SK-MEL-5 (cell line): ENCODE results near the gene FLYWCH1. TPM values are rescaled to one million over a fixed set of nuclear protein-coding genes. Genes with fewer than 3 reads are reported as not detected.

ENCODE experiments used
- DNase-seq: peaks from one replicate; pipeline ENCODE4 v3.0.0-alpha.2; 2016; ENCODE audit warnings: low read depth, low spot score
- in situ Hi-C: cut with HindIII; loops from 2 replicates; pipeline ENCODE4 v1.10.0; 2016; ENCODE audit warnings: low sequenced_read_pairs, high pct_unique_total_duplicates, low pct_unique_long_range_greater_than_20kb
- small RNA-seq, 2 experiments: library from RNA; depleted of rRNA; stranded (forward); fragments of <200 nt; gene quantifications; one replicate each; pipeline ENCODE3, GENCODE V24; 2014
- total RNA-seq: library from RNA; depleted of rRNA; stranded (reverse); fragments of >200 nt; shearing (Covaris generic); gene quantifications from 2 replicates; pipeline ENCODE4 v1.2.3, GENCODE V29; 2014; rRNA removed

FLYWCH1 gene
- total RNA-seq, 1 experiment from 2014 or later: 25.8 TPM

DNA sequence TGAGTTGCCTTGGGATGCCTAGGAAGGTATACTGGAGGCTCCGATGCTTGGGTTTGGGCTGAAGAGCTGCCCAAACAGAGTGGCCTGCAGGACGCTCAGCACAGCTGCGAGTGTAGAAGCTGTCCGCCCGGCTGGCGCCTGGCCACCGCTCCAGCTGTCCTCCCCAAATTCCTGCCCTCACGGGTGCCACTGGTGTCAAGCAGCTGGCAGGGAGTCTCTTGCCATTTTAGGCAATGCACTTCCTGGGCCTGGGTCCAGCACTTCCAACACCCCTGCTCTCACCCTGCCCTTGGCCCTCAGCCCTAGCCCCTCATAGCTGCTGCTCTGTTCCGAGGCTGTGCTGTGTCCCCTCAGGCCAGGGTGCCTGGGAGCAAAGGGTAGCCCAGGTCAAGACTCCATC lies 73.7 kb downstream of the FLYWCH1 start:
- in situ Hi-C loops: no loop called here
- DNase-seq: no peak

- DNase-seq: no peak
- in situ Hi-C loops: no loop called here
These were observed 74.2 kb downstream of the FLYWCH1 start for GRCh38 chr16:2985893-2986355.

DNA sequence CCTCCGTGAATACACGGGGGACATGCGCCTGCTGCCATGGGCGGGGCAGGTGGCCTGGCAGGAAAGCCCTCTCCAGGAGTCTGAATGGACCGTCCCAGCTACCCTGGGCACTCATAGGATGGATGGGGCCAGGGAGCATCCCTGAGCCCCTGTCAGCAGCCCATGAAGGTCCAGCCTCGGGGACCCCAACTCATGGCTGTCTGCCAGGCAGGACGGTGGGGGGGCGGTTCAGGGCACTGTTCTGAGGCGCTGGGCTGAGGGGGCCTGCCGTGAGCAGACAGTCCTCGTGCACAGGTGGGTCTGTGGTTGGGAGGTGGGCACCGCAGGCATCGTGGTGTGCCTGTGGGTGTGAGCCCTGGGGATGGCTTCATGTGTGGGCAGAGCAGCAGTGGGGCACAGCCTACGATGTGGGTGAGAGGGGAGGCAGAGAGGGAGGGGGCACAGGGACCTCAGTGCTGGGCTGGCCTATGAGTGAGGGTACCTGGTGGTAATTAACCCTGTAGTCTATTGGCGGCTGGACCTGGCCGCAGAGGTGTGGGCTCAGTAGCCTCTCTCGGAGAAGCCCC lies 75.0 kb downstream of the FLYWCH1 start:
- in situ Hi-C loops: no loop called here
- no peak for DNase-seq

DNA sequence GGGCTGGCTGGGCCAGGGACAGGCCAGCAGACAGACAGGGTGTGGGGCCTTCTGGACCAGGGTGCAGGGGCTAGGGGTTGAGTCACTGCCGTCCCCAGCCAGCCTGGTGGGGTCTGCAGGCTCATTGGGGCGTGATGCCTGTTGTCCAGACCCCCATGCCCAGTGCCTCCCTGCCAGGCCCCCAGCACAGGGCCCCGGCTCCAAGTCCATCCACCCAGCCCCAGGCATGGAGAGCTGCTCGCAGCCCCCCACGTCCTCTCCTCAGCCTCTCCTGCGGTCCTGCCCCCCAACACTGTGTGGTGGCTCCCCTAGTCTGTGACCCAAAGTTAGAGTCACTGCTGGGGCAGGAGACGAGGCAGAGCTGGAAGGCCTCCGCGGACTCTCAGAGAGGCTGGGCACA lies 75.6 kb downstream of the FLYWCH1 start:
- in situ Hi-C loops: no loop called here
- no peak for DNase-seq

DNA sequence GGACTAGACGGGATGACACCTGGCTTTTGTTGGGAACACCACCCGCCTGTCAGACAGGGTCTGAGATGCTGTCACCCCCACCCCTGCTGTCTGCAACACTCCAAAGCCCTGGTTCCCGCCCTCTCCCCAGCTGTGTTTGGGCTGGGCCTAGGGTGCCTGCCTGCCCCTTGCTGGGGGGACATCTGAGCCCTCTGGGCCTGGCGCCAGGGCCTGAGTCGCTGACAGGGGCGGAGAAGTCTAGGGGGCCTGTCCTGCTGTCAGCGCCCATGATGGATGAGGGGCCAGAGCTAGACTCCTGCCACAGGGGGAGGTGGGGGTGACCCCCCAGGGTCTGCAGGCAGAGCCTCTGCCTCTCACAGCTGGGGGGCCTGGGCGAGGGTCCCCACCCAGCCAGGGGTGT lies 76.1 kb downstream of the FLYWCH1 start:
- in situ Hi-C loops: no loop called here
- DNase-seq: no peak

DNA sequence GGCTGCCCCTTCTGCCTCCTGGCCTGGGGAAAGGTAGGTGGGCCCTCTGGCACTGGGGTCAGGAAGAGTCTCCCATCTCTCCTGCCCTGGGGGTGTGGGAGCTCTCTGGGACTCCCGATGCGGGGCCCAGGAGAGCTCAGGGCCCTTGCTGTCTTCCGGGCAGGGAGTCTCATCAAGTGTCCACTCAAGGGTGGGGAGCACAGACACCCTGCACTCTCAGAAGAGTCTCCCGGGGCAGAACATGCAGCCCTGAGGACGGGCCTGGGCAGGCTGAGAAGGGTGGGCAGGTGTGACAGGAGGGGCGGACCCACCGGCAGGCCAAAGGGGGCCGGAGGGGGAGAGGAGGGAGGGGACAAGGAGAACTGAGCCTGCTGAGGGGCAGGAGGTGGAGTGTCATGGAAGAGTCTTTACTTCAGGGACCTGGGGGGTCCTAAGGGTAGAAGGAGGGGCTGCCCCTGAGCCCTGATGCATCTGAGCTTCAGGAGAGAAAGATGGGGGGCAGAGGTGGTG lies 76.9 kb downstream of the FLYWCH1 start:
- in situ Hi-C loops: no loop called here
- no peak for DNase-seq

GRCh38 chr16:2990891-2991290 lies 79.2 kb downstream of the FLYWCH1 start:
- in situ Hi-C loops: no loop called here
- no peak for DNase-seq

DNA sequence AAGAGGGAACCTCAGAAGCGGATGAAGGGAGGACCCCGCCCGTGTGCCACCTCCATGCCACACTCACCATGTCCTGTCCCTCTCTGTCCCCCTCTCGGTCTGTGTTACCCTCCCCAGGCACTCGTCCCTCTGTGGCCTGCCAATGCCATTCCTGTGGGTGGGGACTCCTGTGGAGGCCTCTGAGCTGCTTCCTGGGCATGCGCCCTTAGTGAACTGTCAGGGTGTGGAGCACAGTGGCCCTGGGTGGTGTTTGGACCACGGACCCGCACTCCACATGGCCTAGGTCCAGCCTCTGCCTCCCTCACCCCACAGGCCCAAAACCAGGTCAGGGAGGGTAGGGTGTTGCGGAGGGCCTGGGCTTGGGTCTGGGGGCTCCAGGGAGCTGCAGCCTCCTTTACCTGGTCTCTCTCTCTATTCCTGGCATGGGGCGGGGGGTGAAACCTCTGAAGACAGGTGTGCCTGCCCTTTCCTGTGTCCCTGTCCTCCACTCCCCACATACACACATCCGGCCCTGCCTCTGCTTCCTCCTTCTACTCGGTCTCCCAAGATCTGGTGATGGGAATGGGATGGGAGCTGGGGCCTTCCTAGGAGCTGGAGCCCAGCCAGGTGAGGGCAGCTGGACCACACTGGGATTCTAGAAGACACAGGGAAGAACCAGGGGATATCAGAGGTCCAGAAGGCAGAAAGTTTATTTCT lies 80.0 kb downstream of the FLYWCH1 start:
- no peak for DNase-seq
- in situ Hi-C loops: no loop called here

DNA sequence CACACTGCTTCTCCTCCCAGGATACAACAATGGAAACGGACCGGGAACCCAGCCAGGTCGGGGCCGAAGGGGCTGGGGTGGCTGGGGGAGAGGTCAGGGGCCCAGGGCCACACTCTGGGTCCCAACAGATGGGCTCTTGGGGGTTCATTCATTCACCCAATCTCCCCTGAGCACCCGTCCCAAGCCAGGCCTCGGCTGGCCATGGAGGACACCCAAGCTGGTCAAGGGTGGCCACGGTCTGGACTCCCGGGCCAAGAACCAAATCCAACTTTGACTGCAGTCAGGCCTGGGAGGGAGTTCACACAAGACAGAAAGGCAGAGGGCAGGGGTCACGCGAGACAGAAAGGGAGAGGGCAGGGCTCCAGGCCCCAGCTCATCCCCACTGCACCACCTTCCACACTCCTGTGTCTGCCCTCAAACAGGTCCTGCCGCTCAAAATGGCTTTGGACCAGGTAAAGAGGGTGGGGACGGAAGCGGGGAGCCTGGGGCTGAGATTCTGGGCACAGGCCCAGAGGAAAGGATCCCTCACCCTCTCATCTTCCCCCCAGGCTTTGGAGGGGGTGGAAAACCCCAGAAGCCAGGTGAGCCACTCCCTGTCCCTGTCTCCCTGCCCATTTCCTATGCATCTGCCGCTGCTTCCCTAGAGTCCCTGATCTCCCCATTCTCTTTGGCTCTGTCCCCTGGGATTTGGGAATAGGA lies 80.8 kb downstream of the FLYWCH1 start:
- in situ Hi-C loops: no loop called here
- DNase-seq: no peak

GRCh38 chr16:2996298-2996697 lies 84.6 kb downstream of the FLYWCH1 start:
- no peak for DNase-seq
- in situ Hi-C loops: no loop called here

DNA sequence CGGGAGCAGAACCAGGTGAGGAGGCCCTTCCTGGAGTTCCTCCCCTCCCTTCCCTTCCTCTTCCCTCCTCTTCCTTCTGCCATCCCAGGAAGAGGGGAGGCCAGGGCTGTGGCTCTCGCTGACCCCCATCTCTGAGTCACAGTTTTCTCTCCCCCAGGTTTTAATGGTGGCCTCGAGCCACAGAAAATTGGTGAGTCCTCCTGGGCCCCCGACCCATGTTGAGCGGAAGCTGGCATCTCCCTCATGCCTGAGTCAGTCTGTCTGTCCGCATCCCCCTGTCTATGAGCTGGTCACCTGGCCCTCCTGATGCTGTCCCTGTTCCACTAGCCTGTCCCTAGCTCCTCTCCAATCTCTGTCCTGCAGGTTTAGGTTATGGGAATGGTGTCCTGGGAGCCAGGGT lies 88.2 kb downstream of the FLYWCH1 start:
- in situ Hi-C loops: no loop called here
- no peak for DNase-seq

- no peak for DNase-seq
- in situ Hi-C loops: no loop called here
These were observed 88.8 kb downstream of the FLYWCH1 start for GRCh38 chr16:3000540-3000939.

Small RNA genes lying within 50 kb of the gene (small RNA-seq; reads per million reads assigned to genes)
- 0 reads per million in 2 experiments for gene LINC00514

Other genes with a start within 250 kb of the FLYWCH1 start
- 21.5 and 23.4 TPM in 2 replicates for gene KCTD5, start 229.4 kb upstream of the FLYWCH1 start, total RNA-seq
- 0.13 and 0.24 TPM in 2 replicates for gene PRSS27, start 191.7 kb upstream of the FLYWCH1 start, total RNA-seq
- gene SRRM2, start 159.3 kb upstream of the FLYWCH1 start, total RNA-seq: 21.4 and 34.0 TPM in 2 replicates
- 113 and 114 TPM in 2 replicates for gene ELOB, start 134.7 kb upstream of the FLYWCH1 start, total RNA-seq
- gene PRSS33, start 124.4 kb upstream of the FLYWCH1 start, total RNA-seq: 0.24 and 1.0 TPM in 2 replicates
- gene PRSS41, start 113.5 kb upstream of the FLYWCH1 start, total RNA-seq: not detected in 2 replicates
- gene PRSS21, start 94.7 kb upstream of the FLYWCH1 start, total RNA-seq: not detected in 2 replicates
- not detected in 2 replicates for gene ZG16B, start 81.6 kb upstream of the FLYWCH1 start, total RNA-seq
- gene PRSS22, start 53.8 kb upstream of the FLYWCH1 start, total RNA-seq: not detected in 2 replicates
- gene FLYWCH2, start 28.7 kb upstream of the FLYWCH1 start, total RNA-seq: 30.3 and 31.8 TPM in 2 replicates
- gene KREMEN2, start 52.3 kb downstream of the FLYWCH1 start, total RNA-seq: 3.7 and 4.5 TPM in 2 replicates
- 24.5 and 30.3 TPM in 2 replicates for gene PAQR4, start 57.4 kb downstream of the FLYWCH1 start, total RNA-seq
- 12.5 and 13.8 TPM in 2 replicates for gene PKMYT1, start 68.5 kb downstream of the FLYWCH1 start, total RNA-seq
- gene CLDN9, start 101.0 kb downstream of the FLYWCH1 start, total RNA-seq: not detected in 2 replicates
- not detected in 2 replicates for gene CLDN6, start 106.3 kb downstream of the FLYWCH1 start, total RNA-seq
- 34.3 and 41.2 TPM in 2 replicates for gene TNFRSF12A, start 108.4 kb downstream of the FLYWCH1 start, total RNA-seq
- 11.0 and 12.3 TPM in 2 replicates for gene HCFC1R1, start 112.0 kb downstream of the FLYWCH1 start, total RNA-seq
- gene THOC6, start 112.1 kb downstream of the FLYWCH1 start, total RNA-seq: 15.4 and 24.3 TPM in 2 replicates
- 0.24 and 0.29 TPM in 2 replicates for gene BICDL2, start 125.0 kb downstream of the FLYWCH1 start, total RNA-seq
- gene MMP25, start 134.6 kb downstream of the FLYWCH1 start, total RNA-seq: 0.03 TPM in 1 of 2 replicates, not detected in the other
- not detected in 2 replicates for gene IL32, start 153.7 kb downstream of the FLYWCH1 start, total RNA-seq
- gene ZSCAN10, start 187.4 kb downstream of the FLYWCH1 start, total RNA-seq: 0.13 TPM in 1 of 2 replicates, not detected in the other
- 13.6 and 14.3 TPM in 2 replicates for gene ZNF205, start 200.7 kb downstream of the FLYWCH1 start, total RNA-seq
- 0.85 and 1.8 TPM in 2 replicates for gene ZNF213, start 223.1 kb downstream of the FLYWCH1 start, total RNA-seq